LHCN-M2 (cell line): Measurements from ENCODE around the gene BRD4. TPM values are rescaled to one million over a fixed set of nuclear protein-coding genes. Genes with fewer than 3 reads are reported as not detected.

ENCODE experiments used
- DNase-seq: peaks from one replicate; pipeline ENCODE4 v3.0.0-alpha.2; 2012; ENCODE audit warnings: low read depth
- total RNA-seq: library from RNA; depleted of rRNA; stranded (reverse); fragments of >200 nt; gene quantifications from 2 replicates; pipeline ENCODE4 v1.2.3, GENCODE V29; 2014

The BRD4 gene
- total RNA-seq, 1 experiment from 2014 or later = 15.6 TPM

DNA sequence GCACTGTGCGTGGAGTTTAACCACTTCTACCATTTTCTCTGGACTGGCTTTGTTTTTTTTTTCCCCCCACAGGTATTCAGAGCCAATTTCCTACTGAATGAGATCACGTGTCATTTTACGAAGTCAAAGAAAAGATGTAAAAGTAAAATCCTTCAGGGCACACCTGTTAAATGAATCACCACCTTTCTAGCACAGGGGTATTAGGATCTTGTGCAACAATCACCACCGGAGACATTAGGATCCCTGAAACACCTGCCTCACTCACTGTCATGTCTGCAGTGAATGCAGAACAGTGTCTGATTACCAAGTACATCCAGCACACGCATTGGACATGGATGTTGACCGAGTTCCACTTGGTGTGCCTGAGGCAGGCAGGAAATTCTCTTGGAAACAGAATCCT lies 17.2 kb downstream of the BRD4 start:
- no peak for DNase-seq

DNA sequence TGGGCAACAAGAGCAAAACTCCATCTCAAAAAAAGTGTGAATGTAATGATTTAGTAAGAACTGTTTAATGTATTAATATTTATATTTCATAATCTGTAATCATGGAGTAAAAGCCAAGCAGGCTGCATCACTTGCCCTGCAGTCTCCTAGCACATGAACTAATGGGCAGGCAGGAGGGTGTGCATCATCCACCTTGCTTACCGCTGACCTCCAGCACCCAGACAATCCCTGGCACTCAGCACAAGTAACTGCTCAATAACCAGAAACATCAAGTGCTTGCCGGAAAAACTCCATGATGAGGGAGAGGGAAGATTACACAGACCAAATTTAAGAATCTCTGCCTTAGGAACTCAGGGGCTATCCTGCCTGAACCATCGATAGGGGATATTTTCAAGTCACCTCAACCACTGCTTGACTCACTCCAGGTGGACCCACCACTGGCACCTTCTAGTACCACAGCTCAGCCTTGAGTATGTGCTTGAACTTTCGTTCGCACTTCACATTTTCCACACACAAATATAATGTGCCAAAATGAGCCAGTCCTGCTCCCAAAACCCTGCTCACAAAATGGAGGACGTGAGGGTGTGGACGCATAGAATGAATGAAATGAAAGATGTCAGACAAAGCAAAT lies 18.6 kb downstream of the BRD4 start:
- no peak for DNase-seq

DNA sequence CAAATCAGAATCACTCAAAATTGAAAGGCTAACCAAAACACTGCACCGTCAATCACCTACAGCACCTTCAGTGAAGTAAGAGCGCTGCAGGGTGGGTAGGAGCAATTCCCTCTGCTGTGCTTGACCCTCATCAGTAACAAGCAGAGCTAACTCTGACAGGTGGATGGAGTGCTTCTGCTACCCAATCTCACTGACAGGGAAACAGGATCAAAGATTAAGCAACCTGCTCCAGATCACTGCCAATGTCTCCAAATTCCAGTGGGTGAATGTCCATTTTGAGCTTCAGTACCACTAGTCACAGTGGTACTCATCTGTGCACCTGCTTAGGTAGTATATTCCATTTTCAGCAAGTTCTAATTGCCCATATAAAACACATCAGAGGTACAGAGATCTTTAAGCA lies 25.2 kb downstream of the BRD4 start:
- no peak for DNase-seq

DNA sequence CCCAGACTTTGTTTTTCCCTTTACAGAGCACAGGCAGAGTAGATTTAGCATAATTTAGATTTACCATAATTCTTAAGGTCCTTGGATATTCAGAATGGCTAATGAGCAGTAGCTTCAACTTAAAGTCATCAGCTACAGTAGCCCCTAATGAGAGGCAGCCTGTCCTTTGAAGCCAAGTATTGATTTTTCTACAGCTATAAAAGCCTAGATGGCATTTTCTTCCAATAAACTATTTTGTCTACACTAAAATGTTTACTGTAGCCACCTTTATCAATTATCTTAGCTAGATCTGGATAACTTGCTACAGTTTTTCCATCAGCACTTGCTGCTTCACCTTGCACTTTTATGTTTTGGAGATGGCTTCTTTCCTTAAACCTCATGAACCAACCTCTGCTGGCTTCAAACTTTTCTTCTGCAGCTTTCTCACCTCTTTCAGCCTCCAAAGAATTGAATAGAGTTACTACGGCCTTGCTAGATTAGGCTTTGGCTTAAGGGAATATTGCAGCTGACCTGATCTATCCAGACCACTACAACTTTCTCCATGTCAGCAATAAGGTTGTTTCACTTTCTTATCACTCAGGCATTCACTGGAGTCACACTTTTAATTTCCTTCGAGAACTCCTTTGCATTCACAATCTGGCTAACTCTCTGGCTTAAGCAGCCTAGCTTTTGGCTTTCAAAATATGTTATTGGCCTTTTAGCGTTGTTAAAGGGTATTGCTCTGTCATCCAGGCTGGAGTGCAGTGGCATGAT lies 26.6 kb downstream of the BRD4 start:
- no peak for DNase-seq

DNA sequence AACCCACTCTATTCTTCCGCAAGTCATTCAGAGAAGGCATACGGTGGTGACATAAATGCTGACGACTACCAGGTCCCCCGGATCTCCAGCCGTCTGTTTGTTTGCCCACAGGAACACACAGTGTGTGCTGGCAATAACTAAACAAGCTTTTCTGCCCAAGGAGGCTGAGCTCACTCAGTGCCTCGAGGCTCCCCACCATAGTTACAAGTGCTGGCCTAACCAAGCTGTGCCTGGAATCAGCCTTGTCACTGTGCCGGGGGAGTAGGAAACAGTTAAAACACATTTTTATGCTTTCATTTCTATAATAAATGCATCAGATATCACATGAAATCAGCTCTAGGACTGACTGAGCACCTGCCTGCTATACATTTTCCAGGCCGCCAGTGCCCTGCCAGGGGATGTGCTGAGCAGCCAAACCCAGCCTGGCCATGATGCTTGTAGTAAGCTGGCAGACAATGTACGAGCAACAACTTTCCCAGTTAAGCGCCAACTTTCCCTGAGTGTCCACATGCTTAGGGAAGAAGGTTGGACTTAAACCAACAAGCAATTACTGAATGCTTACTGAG lies 28.1 kb downstream of the BRD4 start:
- DNase-seq = no peak

DNA sequence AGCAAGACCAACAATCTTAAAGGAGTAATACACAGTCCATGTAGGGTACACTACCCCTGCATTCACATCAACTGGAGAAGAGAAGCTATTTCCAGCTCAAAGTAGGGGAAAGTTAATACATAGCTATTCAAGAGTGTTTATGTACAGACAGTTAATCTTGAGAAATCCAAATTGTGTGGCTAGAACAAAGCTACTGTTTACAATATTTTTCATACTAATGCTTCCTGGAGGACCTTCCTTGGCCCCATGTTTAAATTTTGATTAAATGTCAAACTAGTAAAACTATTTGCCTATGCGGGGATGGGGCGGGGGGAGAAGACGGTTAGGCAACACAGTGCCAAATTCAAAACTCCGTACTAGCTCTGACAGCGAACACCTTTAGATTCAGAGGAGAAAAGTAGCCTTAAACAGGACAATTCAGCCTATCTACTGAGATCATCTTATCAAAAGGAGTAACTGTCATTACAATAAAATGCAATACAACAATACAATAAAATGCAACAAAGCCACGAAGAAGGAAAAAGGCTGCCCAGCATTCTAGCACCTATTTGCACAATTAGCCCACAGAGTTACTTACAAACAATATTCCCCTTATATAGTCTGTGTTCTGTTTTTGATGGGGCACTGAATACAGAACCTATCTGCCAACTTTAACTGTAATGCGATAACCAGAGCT lies 29.1 kb downstream of the BRD4 start:
- DNase-seq = no peak

DNA sequence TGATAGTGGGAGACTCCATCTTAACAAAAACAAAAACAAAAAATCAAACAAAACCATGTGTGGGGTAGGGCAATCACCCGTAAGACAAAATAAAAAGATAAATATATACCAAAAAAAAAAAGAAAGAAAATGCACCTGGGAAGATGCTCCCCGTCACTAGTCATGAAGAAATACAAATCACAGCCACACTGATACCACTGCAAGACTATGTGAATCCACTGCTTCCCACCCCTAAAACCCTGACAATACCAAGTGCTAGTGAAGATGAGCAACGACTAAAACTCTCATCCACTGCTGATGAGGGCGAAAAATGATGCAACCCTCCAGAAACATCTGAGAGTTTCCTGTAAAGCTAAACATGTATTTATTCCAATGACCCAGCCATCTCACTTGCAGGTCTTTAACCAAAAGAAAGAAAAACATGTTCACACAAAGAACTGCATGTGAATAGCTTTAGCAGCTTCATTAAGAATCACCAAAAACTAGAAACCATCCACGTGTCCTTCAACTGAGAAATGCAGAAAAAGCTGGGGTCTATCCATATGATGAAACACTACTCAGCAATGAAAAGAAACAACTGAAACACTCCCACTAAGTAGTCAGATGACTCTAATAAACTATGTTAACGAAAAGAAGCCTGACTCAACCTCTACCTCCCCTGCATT lies 31.7 kb downstream of the BRD4 start:
- DNase-seq = no peak

DNA sequence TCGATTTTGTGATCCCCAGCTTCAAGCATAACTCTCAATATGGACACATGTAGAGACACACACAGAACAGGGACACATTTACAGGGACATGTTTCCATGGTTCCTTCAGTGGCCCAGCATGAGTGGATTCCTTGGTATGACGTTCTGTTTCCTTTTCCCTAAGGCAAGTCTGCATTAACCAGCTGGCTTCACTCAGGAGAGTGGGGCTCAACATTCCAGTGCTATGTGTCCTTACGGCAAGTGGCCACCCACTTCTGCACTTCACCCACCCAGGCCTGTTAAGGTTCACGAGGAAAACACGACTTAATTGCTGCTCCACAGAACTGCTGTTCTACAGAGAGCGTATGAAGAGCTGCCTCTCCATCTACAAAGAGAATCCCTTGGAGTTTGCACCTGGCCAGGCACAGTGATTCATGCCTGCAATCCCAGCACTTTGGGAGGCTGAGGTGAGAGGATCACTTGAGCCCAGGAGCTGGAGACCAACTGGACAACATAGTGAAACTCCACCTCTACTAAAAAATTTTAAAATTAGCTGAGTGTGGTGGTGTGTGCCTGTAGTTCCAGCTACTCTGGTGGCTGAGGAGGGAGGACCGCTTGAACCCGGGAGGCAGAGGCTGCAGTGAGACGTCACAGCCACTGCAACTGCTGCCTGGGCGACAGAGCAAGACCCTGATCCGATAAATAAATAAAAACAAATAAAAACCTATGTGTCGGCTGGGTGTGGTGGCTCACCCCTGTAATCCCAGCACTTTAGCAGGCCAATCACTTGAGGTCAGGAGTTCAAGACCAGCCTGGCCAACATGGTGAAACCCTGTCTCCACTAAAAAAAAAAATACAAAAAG lies 32.5 kb downstream of the BRD4 start:
- no peak for DNase-seq

DNA sequence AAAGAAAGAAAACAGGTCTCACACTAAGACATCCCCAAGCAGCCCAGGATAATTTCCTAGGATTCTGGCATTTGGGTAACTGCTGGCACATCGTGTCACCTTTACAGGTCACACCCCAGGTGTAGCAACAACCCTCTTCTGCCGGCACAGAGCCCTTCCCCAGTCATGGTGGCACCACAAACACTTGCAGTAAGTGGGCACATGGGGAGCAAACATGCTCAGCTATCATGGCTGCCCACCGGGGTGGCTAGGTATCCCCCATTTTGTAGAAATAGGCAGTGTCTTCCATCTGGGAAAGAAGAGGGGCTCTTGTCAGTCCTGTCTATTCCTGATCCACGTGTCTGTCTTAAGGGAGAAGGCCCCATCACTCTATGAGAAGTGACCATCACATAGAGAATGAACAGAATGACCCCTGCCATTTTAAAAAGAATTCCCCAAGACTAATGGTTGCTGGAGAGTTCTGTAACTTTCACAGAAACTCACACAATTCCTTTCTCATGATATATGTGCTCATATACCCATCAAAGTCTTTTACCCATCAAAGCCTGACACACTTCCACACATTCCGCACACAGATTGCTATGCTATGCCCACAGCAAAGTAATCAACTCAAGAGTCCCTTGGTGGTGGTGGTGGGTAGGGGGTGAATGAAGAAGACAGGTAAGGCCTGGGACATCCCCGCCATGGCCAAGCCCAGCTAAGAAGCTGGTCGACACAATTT lies 33.3 kb downstream of the BRD4 start:
- DNase-seq = no peak

DNA sequence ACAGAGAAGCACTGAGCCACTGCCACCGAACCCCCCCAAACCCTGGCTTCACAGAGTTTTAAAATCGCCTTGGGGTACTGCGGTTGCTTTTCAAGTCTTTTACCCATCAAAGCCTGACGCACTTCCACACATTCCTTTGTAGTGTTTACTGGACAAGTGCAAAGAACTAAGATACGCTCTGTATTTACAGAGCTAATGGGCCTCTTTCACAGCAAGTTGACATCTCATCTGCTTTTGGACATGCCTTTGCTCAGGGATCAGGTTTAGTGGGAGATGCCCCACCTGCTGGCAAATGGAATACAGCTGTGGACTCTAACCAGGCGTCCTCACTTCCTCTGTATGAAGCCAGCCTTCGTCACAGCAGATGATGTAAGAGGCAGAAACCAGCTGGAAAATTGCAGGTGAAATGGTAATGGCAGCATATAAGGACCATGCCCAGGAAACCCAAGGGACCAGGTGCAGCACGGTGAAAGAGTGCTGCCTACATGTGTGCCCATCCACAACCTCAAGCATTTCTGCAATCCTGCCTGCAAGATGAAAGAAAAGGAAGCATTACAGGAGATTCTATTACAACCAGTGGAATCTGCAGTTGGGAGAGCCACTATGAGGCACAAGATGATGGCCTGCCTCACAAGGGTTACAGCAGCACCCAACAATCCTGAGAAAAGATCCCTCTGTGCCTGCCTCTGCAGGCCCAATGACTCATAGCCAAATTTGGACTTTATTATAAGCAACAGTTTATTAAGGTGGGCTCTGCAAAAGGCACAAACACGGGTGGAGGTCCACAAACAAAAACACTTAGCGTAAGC lies 34.7 kb downstream of the BRD4 start:
- no peak for DNase-seq

DNA sequence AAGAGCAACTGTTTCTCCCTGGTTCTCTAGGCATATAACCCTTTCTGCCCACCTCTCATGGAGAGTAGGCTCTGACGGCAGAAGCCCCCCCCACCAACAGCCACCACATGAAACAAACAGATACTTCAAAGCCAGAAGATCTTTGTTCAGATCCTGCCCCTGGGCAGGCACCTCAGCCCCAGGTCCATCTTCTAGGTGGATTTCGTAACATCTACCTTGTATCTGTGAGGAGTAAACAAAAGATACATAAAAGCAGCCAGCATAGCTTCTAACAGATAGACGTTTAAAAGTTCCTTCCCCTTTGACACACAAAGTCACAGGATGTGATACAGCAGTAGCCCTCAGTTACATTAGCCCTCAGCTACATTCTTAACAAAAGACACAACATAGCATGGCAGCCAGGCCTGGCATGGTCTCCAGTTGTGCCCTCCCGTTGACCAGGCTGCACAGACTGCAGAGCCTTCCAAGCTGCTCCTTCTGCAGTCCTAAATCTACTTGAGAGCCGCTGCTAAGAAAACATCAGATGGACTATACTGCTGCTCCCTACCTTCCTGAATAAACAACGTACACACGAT lies 35.4 kb downstream of the BRD4 start:
- DNase-seq = no peak

DNA sequence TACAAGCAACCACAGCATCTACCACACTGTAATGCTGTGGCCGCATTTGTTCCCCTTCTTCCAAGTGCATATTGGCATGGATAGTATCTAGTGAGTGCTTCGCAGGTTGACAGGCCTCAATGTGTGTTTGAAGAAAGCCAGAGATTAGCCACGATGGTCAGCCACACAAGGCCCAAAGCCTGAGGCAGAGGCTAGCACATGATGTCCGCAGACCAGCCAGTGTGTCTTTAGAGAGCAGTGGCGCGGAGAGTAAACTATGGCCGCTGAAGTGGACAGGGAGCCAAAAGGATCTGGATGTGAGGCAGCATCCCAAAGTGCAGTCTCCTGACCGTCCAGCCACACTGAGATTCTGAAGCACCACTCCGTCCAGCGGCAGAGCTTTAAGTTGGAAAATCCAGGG lies 36.0 kb downstream of the BRD4 start:
- DNase-seq = no peak

DNA sequence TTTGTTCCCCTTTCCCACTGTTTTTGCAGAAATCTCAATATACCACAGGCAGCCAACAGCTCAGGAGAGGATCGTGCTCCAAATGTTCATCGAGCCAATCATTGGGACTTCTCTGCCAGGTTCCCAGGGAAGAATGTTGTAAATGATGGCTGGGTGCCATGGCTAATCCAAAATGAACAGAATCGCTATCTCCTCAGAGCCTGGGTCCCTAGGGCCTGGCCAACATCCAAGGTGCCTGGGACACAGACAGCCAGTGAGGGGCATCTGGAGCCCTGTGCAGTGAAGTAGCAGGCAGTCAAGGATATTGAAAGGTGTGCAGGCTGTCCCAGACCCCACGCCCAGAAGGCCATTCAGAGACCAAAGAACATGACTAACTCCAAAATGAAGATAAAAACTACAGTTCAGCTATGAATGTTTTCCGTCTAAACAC lies 37.8 kb downstream of the BRD4 start:
- no peak for DNase-seq

DNA sequence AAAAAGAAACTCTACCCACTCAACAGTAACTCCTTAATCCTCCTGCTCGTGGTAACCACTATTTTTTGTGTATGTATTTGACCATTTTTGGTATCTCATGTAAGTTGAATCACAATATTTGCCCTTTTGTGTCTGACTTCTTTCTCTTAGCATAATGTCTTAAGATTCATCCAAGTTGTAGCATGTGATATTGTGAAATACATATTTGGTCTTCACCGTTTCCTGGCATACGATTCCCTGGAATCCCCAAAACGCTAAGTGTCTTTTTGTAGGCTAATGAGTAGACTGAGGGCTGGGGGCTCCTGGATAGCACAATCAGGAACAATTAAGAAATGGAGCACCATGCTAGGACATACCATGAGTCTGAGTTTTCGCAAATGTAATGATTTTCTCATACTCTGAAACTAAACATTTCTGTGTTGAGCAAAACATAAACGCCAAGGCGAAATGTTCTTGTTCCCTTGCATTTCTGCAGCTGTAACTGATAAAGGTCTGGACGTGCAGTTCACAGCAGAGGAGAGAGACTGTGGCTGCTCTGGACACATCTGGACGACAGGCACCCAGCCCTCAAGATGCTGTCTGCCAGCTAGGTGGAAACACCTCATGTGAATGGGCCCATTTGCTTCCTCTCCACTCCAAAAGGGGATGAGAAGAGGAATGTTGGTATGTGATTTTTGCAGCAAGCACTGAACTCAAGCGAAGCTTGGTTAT lies 38.4 kb downstream of the BRD4 start:
- DNase-seq = peak; percentile 17

DNA sequence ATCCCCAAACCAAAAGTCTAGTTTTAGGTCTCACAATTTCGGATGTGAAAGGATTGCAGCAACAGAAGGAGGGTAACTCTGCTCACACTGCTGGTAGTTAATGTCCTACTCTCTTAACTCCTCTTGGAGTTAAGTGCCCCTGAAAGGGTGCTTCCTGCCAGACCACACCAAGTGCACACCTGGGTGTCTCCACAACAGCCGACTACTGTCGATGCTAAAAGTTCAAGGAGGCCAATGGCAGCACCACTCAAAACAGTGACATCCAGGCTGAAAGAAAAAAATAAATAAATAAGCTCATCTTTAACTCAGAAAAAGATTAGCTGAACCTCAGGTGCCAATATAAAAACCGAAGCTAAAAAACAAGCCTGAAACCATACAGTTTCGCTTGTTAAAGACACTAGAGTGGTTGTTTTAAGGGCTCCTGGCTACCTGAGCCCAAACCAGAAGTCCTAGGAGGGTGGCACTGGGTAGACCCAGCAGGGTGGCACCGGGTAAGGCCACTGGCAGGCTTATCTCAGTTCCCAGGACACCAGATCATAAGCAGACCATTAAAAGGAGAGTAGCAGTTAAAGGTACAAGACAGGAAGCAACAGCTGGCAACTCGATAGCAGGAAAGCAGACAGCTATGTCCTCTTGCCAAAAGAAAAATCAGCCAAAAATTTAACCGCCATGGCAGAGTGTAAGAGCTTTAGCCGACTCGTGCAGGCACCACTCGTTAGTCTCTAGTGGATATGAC lies 39.3 kb downstream of the BRD4 start:
- peak; percentile 38 for DNase-seq

DNA sequence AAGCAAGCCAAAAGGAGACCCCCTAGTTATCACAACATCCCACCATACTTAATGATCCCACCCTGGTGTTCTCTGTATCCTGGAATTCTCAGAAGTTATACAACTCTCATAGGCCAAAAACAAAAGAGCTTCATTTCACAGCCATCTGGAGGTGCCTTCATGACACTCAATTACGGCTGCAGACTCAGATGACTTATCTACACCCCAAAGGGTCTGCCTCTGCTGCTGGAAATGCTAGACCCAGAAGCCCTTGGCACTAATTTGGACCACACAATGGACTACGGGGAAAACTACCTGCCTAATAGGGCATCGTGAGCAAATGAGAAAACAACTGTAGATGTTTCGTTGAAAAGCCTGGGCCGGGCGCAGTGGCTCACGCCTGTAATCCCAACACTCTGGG lies 40.2 kb downstream of the BRD4 start:
- no peak for DNase-seq

DNA sequence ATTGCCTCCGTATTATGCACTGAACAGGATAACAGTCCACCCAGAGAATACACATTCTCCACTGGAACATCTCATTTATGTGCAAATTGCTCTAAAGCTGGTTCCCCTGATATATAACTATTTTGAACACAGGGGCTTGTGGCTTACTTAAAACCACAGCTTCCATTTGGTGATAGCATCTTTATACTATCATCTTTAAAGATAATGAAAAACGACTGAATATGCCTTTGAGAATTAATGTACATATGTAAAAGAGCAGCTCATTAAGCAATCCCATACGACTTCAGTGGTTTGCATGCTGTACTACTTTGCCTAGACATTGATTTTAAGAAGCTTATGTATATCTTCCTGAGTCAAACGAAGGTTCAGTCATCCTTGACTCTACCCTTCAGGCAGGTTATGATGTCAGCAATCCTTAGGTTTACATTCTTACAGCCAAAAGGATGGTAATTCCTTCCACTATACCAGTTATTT lies 40.8 kb downstream of the BRD4 start:
- DNase-seq = no peak

DNA sequence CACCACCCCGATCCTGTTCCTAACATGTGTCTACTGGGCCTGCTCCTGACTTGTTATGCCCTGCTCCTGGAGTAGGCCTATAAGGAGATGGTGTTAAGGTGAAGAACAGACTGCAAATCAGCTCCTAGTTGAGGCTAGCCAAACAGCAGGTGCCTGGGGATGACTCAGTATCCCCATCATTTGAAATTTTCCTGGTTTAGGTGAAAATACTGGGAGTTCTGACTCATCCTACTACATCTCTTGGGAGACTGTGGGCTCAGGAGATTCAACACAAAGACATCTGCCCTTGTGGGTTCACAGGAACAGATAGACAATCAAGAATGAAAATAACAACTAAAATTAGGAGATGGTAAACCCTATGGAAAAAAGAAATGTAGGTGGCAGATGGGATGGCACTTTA lies 41.2 kb downstream of the BRD4 start:
- DNase-seq = peak; percentile 85
